ENCODE measurements around the gene DYNLRB1.

DNA sequence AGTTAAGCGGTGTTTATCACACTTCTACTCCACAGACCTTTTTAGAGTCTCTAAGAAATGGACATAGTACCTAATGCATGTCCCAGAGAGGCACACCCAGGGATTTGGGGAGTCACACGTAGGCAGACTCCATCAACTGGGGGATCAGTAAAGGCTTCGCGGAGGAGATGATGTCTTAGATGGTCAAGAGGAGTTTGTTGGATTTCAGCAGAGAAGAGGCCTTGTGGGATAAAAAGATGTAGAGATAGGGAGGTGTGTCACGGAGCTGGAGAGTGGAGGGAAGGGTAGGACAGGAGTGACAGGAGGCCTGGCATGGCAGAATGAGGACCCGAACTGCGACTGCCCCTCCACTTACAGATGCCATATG lies 9.1 kb downstream of the DYNLRB1 start:
- no peak for TF ChIP-seq POLR2AphosphoS5 (IDR thresholded peaks at IDR 0.05; ENCODE audit: low read depth, low read length)
- TF ChIP-seq, protein P1, sequence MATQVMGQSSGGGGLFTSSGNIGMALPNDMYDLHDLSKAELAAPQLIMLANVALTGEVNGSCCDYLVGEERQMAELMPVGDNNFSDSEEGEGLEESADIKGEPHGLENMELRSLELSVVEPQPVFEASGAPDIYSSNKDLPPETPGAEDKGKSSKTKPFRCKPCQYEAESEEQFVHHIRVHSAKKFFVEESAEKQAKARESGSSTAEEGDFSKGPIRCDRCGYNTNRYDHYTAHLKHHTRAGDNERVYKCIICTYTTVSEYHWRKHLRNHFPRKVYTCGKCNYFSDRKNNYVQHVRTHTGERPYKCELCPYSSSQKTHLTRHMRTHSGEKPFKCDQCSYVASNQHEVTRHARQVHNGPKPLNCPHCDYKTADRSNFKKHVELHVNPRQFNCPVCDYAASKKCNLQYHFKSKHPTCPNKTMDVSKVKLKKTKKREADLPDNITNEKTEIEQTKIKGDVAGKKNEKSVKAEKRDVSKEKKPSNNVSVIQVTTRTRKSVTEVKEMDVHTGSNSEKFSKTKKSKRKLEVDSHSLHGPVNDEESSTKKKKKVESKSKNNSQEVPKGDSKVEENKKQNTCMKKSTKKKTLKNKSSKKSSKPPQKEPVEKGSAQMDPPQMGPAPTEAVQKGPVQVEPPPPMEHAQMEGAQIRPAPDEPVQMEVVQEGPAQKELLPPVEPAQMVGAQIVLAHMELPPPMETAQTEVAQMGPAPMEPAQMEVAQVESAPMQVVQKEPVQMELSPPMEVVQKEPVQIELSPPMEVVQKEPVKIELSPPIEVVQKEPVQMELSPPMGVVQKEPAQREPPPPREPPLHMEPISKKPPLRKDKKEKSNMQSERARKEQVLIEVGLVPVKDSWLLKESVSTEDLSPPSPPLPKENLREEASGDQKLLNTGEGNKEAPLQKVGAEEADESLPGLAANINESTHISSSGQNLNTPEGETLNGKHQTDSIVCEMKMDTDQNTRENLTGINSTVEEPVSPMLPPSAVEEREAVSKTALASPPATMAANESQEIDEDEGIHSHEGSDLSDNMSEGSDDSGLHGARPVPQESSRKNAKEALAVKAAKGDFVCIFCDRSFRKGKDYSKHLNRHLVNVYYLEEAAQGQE (IDR thresholded peaks at IDR 0.05; ENCODE audit: insufficient read depth in 1 of 2, low read depth in 2 of 2, low read length in 2 of 2), result no peak
- TF ChIP-seq TAF1 (IDR thresholded peaks at IDR 0.05; ENCODE audit: borderline replicate concordance, insufficient read depth, low read length), result no peak
- no peak for TF ChIP-seq SIN3A (IDR thresholded peaks at IDR 0.05; ENCODE audit: borderline replicate concordance, insufficient read depth, low read length)
- no peak for TF ChIP-seq FOXP2 (optimal IDR thresholded peaks at IDR 0.05; ENCODE audit: borderline replicate concordance, extremely low read depth, extremely low read length, insufficient read depth)
